Colonic mucosa (tissue), 4 donors: ENCODE data around the gene CENPE. TPM values are rescaled to one million over a fixed set of nuclear protein-coding genes. Genes with fewer than 3 reads are reported as not detected.

Experiments
- DNase-seq: peaks from one replicate; pipeline ENCODE4 v3.0.0-alpha.2; 2020
- H3K27ac ChIP-seq: fragments of 200-600 bp; one replicate; pipeline ENCODE4 v1.8.0; 2021
- H3K27me3 ChIP-seq: fragments of 200-600 bp; one replicate; pipeline ENCODE4 v1.8.0; 2021
- H3K36me3 ChIP-seq: fragments of 200-600 bp; one replicate; pipeline ENCODE4 v1.8.0; 2021
- H3K4me1 ChIP-seq: fragments of 200-600 bp; one replicate; pipeline ENCODE4 v1.8.0; 2021; ENCODE audit warnings: mild to moderate bottlenecking
- H3K4me3 ChIP-seq: fragments of 200-600 bp; one replicate; pipeline ENCODE4 v1.8.0; 2021
- H3K9ac ChIP-seq, 2 donors: one replicate each; pipeline ENCODE4 v1.7.0; 2013; ENCODE audit warnings: control low read depth in 2 of 2, low read depth in 2 of 2, low read length in 2 of 2
- H3K9me3 ChIP-seq: fragments of 200-600 bp; one replicate; pipeline ENCODE4 v1.8.0; 2021
- CTCF ChIP-seq: fragments of 200-600 bp; IDR thresholded peaks from one replicate; pipeline ENCODE4 v1.8.0; 2022; ENCODE audit warnings: antibody characterized with exemption, mild to moderate bottlenecking
- intact Hi-C: fragments of 100-400 bp; cut with DNase I; formaldehyde crosslinking; loops from one replicate; pipeline ENCODE4 v1.14.1; 2022
- total RNA-seq, 2 donors: library from RNA; stranded (reverse); fragmentation: NEBNext Ultra II Directional in 1 of 2; extraction: Animal tissue kit (Norgen Biotek cat#: 25700) in 1 of 2; gene quantifications; one replicate each; pipeline ENCODE4 v1.2.1, GENCODE V29; 2021
- donor health status: healthy.
- donor health status: DM: no; HTN: no; CAD: no.
- donor health status: DM: no; HTN: no; CAD: no.

Gene CENPE
- total RNA-seq, 2 donors from 2014 or later: 9.8 to 23.2 TPM

GRCh38 chr4:103079621-103080020 lies 118.5 kb downstream of the CENPE start:
- no peak overlapping the region for H3K4me3 ChIP-seq
- no peaks in the 10 kb centered on the region for H3K27me3 ChIP-seq
- no peak overlapping the region for H3K27ac ChIP-seq
- no peak for TF ChIP-seq CTCF
- DNase-seq: no peak
- no peaks in the 10 kb centered on the region for H3K4me1 ChIP-seq
- no peaks in the 10 kb centered on the region for H3K9me3 ChIP-seq
- intact Hi-C loops: no loop called here
- no peaks in the 10 kb centered on the region for H3K36me3 ChIP-seq
- H3K9ac ChIP-seq: no peak overlapping the region

GRCh38 chr4:103076747-103077347 lies 121.3 kb downstream of the CENPE start, which contains the start of gene SLC9B2:
TSS of gene SLC9B2 (minus strand) at chr4:103076761. CDS start at chr4:103067550, 9,211 bp downstream.
- Histone ChIP-seq H3K27ac (peak within 1 kb of the TSS; percentile 72), H3K4me1 (no peaks in the 10 kb centered on the region), H3K9ac (peak within 1 kb of the TSS; percentile 58 to 89), H3K27me3 (no peaks in the 10 kb centered on the region), H3K9me3 (no peaks in the 10 kb centered on the region), H3K36me3 (no peaks in the 10 kb centered on the region), H3K4me3 (peak within 1 kb of the TSS; percentile 61)
- TF ChIP-seq CTCF: no peak
- DNase-seq: no peak
- intact Hi-C loops: no loop called here

- peak overlapping the region; percentile 58 to 89 for H3K9ac ChIP-seq
- peak; percentile 52 for DNase-seq
- no peaks in the 10 kb centered on the region for H3K9me3 ChIP-seq
- H3K4me1 ChIP-seq: no peaks in the 10 kb centered on the region
- H3K27ac ChIP-seq: peak overlapping the region; percentile 72
- intact Hi-C loops: no loop called here
- no peak for TF ChIP-seq CTCF
- no peaks in the 10 kb centered on the region for H3K27me3 ChIP-seq
- no peaks in the 10 kb centered on the region for H3K36me3 ChIP-seq
- peak overlapping the region; percentile 61 for H3K4me3 ChIP-seq
Measured at GRCh38 chr4:103075894-103076746, 122.0 kb downstream of the CENPE start.

- intact Hi-C loops: no loop called here
- Histone ChIP-seq H3K9me3 (no peaks in the 10 kb centered on the region), H3K36me3 (no peaks in the 10 kb centered on the region), H3K4me1 (no peaks in the 10 kb centered on the region), H3K27ac (no peak overlapping the region), H3K27me3 (no peaks in the 10 kb centered on the region), H3K4me3 (peak overlapping the region; percentile 61), H3K9ac (peak overlapping the region in 1 of 2 donors; percentile 58)
- TF ChIP-seq CTCF: no peak
- no peak for DNase-seq
Measured at GRCh38 chr4:103075435-103075893, 122.7 kb downstream of the CENPE start.

GRCh38 chr4:103074744-103075434 lies 123.3 kb downstream of the CENPE start:
- no peak for TF ChIP-seq CTCF
- Histone ChIP-seq H3K4me1 (no peaks in the 10 kb centered on the region), H3K4me3 (no peak overlapping the region), H3K9ac (no peak overlapping the region), H3K27ac (no peak overlapping the region), H3K27me3 (no peaks in the 10 kb centered on the region), H3K36me3 (no peaks in the 10 kb centered on the region), H3K9me3 (no peaks in the 10 kb centered on the region)
- intact Hi-C loops: no loop called here
- DNase-seq: no peak
